OCI-LY3 (cell line): ENCODE results near the gene ITPR3.
A peak's percentile ranks its signal among the peaks of the same experiment; 100 is the strongest.

Experiments
- H2AFZ ChIP-seq: fragments of 200-600, 300-600 bp; shearing (Covaris generic); 2 replicates; pipeline ENCODE4 v1.6.0; 2014; ENCODE audit warnings: antibody characterized with exemption, low read depth, low read length
- H3K27ac ChIP-seq: fragments of 200-600, 300-600 bp; sonication (generic); 2 replicates; pipeline ENCODE4 v1.5.1; 2014; ENCODE audit warnings: mild to moderate bottlenecking, low read length, moderate library complexity, mixed read lengths
- H3K27me3 ChIP-seq: fragments of 200-600, 300-600 bp; sonication (generic); 2 replicates; pipeline ENCODE4 v1.6.1; 2014; ENCODE audit warnings: low read depth, low read length, mixed read lengths
- H3K36me3 ChIP-seq: fragments of 200-600, 300-600 bp; sonication (generic); replicated peaks from 2 replicates; pipeline ENCODE3; 2014; ENCODE audit warnings: low read depth, low read length, mixed read lengths
- H3K4me1 ChIP-seq: fragments of 300-600, 200-600 bp; sonication (generic); 2 replicates; pipeline ENCODE4 v1.6.1; 2014; ENCODE audit warnings: low read length, mixed read lengths
- H3K4me2 ChIP-seq: fragments of 200-600, 300-600 bp; sonication (generic); 2 replicates; pipeline ENCODE4 v1.6.1; 2014; ENCODE audit warnings: low read length, mixed read lengths
- H3K4me3 ChIP-seq: fragments of 300-600, 200-600 bp; sonication (generic); 2 replicates; pipeline ENCODE4 v1.5.1; 2014; ENCODE audit warnings: antibody characterized with exemption, mild to moderate bottlenecking, low read length, moderate library complexity
- H3K79me2 ChIP-seq: fragments of 300-600, 200-600 bp; shearing (Covaris generic); 2 replicates; pipeline ENCODE4 v1.6.1; 2014; ENCODE audit warnings: mild to moderate bottlenecking, low read length, mixed read lengths
- H3K9ac ChIP-seq: fragments of 300-600, 200-600 bp; shearing (Covaris generic); 2 replicates; pipeline ENCODE4 v1.6.0; 2014; ENCODE audit warnings: mild to moderate bottlenecking, low read length, moderate library complexity
- H3K9me3 ChIP-seq: fragments of 200-600, 300-600 bp; shearing (Covaris generic); 2 replicates; pipeline ENCODE4 v1.6.1; 2014; ENCODE audit warnings: low read length, mixed read lengths; ENCODE audit not compliant: insufficient read depth
- H4K20me1 ChIP-seq: fragments of 200-600, 300-600 bp; sonication (generic); 2 replicates; pipeline ENCODE4 v1.6.1; 2016; ENCODE audit warnings: low read length, mixed read lengths; ENCODE audit not compliant: insufficient read depth
- CTCF ChIP-seq: fragments of 200-600, 300-600 bp; sonication (generic); IDR thresholded peaks from 2 replicates; pipeline ENCODE4 v1.5.1; 2014; ENCODE audit warnings: antibody characterized with exemption, low read length, low read depth
- EZH2phosphoT487 ChIP-seq: fragments of 200-600 bp; shearing (Covaris generic); IDR thresholded peaks from 2 replicates; pipeline ENCODE4 v1.6.1; 2018; ENCODE audit warnings: antibody characterized with exemption, mixed run types, low read depth

Gene ITPR3

GRCh38 chr6:33585403-33586107 lies 35.6 kb upstream of the ITPR3 start:
- TF ChIP-seq CTCF (peak; percentile 70), EZH2phosphoT487 (no peak)
- Histone ChIP-seq H3K9me3 (no peaks in the 10 kb centered on the region), H3K27ac (0 out of 2 replicates have a peak overlapping the region, but pooled peaks have one; percentile 13), H3K9ac (peak overlapping the region; percentile 56), H3K4me3 (peak overlapping the region; percentile 71), H4K20me1 (no peaks in the 10 kb centered on the region), H3K4me1 (peaks cover 24% of the 10 kb centered on the region), H3K4me2 (peak overlapping the region; percentile 81), H3K36me3 (no peaks in the 10 kb centered on the region), H2AFZ (peak overlapping the region; percentile 76), H3K27me3 (no peaks in the 10 kb centered on the region), H3K79me2 (no peaks in the 10 kb centered on the region)

DNA sequence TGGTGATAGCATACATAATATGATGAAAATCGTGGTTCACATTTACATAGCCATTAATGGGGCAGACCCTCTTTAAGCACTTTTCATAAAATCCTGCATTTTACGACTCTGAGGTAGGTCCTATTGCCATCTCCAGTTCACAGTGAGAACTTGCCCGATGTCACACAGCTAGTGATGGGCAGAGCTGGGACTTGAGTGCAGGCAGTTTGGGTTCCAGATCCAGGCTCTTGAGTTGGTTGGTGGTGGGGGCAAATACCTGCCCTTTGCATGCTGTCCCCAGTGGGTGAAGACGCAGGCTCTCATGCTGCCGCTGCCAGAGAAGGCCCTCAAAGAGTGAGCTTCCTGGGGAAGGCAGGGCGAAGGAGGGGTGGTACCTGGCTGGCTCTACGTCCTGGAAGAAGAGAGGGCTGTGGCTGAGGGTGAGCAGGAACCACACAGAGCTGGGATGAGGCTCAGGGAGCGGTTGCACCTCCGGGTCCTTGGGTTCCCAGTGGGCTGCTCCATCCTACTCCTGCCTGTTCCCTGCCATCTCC lies 34.9 kb upstream of the ITPR3 start:
- TF ChIP-seq CTCF (no peak), EZH2phosphoT487 (no peak)
- peak overlapping the region; percentile 44 for H3K9ac ChIP-seq
- H3K27ac ChIP-seq = no peak overlapping the region
- no peaks in the 10 kb centered on the region for H3K36me3 ChIP-seq
- H2AFZ ChIP-seq = peak overlapping the region; percentile 76
- peak overlapping the region; percentile 71 for H3K4me3 ChIP-seq
- H3K27me3 ChIP-seq = no peaks in the 10 kb centered on the region
- H3K4me1 ChIP-seq = peaks cover 26% of the 10 kb centered on the region
- H4K20me1 ChIP-seq = no peaks in the 10 kb centered on the region
- no peaks in the 10 kb centered on the region for H3K9me3 ChIP-seq
- H3K79me2 ChIP-seq = no peaks in the 10 kb centered on the region
- H3K4me2 ChIP-seq = peak overlapping the region; percentile 81

DNA sequence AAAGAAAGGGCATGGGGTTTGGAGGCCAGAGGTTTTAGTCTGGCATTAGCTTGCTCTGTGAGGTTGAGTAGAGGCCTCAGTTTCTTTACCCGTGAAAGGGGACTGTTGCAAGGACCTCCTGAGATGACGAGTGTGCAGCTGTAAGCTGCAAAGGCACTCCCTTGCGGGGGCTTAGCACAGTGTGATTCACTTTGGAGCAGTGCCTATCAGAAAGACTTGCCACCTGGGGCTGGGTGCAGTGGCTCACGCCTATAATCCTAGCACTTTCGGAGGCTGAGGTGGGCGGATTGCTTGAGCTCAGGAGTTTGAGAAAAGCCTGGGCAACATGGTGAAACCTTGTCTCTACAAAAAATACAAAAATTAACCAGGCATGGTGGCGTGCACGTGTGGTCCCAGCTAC lies 33.6 kb upstream of the ITPR3 start:
- Histone ChIP-seq H3K4me2 (no peak overlapping the region), H3K79me2 (no peaks in the 10 kb centered on the region), H4K20me1 (no peaks in the 10 kb centered on the region), H2AFZ (no peak overlapping the region), H3K9me3 (no peaks in the 10 kb centered on the region), H3K4me1 (peaks cover 27% of the 10 kb centered on the region), H3K27ac (no peak overlapping the region), H3K27me3 (no peaks in the 10 kb centered on the region), H3K4me3 (no peak overlapping the region), H3K9ac (no peak overlapping the region), H3K36me3 (no peaks in the 10 kb centered on the region)
- TF ChIP-seq EZH2phosphoT487 = no peak
- TF ChIP-seq CTCF = no peak

DNA sequence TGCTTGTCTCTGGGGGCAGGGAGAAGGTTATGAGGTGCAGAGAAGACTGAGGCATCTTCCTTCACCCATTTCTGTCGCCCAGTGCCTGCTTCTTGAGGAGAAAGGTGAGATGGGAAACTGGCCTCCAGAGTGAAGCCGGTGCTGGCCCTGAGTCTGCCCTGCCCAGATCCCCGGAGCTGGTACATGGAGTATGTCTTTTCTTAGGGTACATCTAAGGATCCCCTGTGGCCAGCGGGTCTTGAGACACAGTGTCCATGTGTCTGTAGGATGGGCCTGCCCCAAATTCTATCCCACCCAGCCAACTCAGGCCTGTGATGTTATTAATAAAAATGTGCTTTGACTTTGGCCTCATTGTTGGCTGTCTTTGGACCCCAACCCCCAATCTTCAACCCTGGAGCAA lies 32.2 kb upstream of the ITPR3 start:
- Histone ChIP-seq H3K4me3 (no peak overlapping the region), H3K27ac (no peak overlapping the region), H3K4me1 (peaks cover 32% of the 10 kb centered on the region), H3K27me3 (no peaks in the 10 kb centered on the region), H3K4me2 (no peak overlapping the region), H4K20me1 (no peaks in the 10 kb centered on the region), H3K9me3 (no peaks in the 10 kb centered on the region), H3K36me3 (no peaks in the 10 kb centered on the region), H3K79me2 (no peaks in the 10 kb centered on the region), H2AFZ (no peak overlapping the region), H3K9ac (no peak overlapping the region)
- TF ChIP-seq CTCF (no peak), EZH2phosphoT487 (no peak)
